ENCODE measurements around the gene CPT1B. TPM values are rescaled to one million over a fixed set of nuclear protein-coding genes. Genes with fewer than 3 reads are reported as not detected.
A peak's percentile ranks its signal among the peaks of the same experiment; 100 is the strongest.
"Not testable (repeated sequence)": the region's sequence is repeated elsewhere in the genome, so short reads cannot be mapped to it uniquely, and the experiment has no call there.

Gene CPT1B
- total RNA-seq, 1 experiment from 2014 or later = 24.0 TPM

- H3K27me3 ChIP-seq (ENCODE audit: control insufficient read depth, insufficient read depth, low read length) = peaks cover 9% of the 10 kb centered on the region
- no peaks in the 10 kb centered on the region for H3K36me3 ChIP-seq (replicated peaks; ENCODE audit: control insufficient read depth, insufficient read depth, low read length)
- no peak overlapping the region for H3K4me3 ChIP-seq (ENCODE audit: insufficient read depth, low read depth, low read length)
- peak; percentile 56 for DNase-seq
Observed at GRCh38 chr22:50544746-50545253, 33.4 kb downstream of the CPT1B start.

GRCh38 chr22:50544078-50544745 is 34.0 kb downstream of the CPT1B start:
- Histone ChIP-seq H3K27me3 (ENCODE audit: control insufficient read depth, insufficient read depth, low read length) (peaks cover 9% of the 10 kb centered on the region), H3K4me3 (ENCODE audit: insufficient read depth, low read depth, low read length) (peak overlapping the region; percentile 8; the same call in 1 of the 2 replicates), H3K36me3 (replicated peaks; ENCODE audit: control insufficient read depth, insufficient read depth, low read length) (no peaks in the 10 kb centered on the region)
- peak; percentile 99 for DNase-seq

- Histone ChIP-seq H3K36me3 (replicated peaks; ENCODE audit: control insufficient read depth, insufficient read depth, low read length) (no peaks in the 10 kb centered on the region), H3K27me3 (ENCODE audit: control insufficient read depth, insufficient read depth, low read length) (peaks cover 9% of the 10 kb centered on the region), H3K4me3 (ENCODE audit: insufficient read depth, low read depth, low read length) (no peak overlapping the region)
- no peak for DNase-seq
Observed at GRCh38 chr22:50542416-50542927, 35.8 kb downstream of the CPT1B start.

- not testable (repeated sequence) for DNase-seq; H3K36me3 ChIP-seq (replicated peaks; ENCODE audit: control insufficient read depth, insufficient read depth, low read length); H3K27me3 ChIP-seq (ENCODE audit: control insufficient read depth, insufficient read depth, low read length); H3K4me3 ChIP-seq (ENCODE audit: insufficient read depth, low read depth, low read length)
Observed at GRCh38 chr22:50541667-50542026, 36.6 kb downstream of the CPT1B start.

GRCh38 chr22:50540381-50540780 is 37.8 kb downstream of the CPT1B start:
- peaks cover 9% of the 10 kb centered on the region for H3K27me3 ChIP-seq (ENCODE audit: control insufficient read depth, insufficient read depth, low read length)
- DNase-seq = no peak

GRCh38 chr22:50537765-50538164 is 40.5 kb downstream of the CPT1B start:
- Histone ChIP-seq H3K36me3 (replicated peaks; ENCODE audit: control insufficient read depth, insufficient read depth, low read length) (no peaks in the 10 kb centered on the region), H3K27me3 (ENCODE audit: control insufficient read depth, insufficient read depth, low read length) (peaks cover 5% of the 10 kb centered on the region), H3K4me3 (ENCODE audit: insufficient read depth, low read depth, low read length) (no peak overlapping the region)
- peak; percentile 52 for DNase-seq

More at GRCh38 chr22:50540381-50540780, 37.8 kb downstream of the CPT1B start:
- Histone ChIP-seq H3K36me3 (replicated peaks; ENCODE audit: control insufficient read depth, insufficient read depth, low read length) (no peaks in the 10 kb centered on the region), H3K4me3 (ENCODE audit: insufficient read depth, low read depth, low read length) (no peak overlapping the region)

GRCh38 chr22:50536226-50536625 is 42.0 kb downstream of the CPT1B start:
- Histone ChIP-seq H3K4me3 (ENCODE audit: insufficient read depth, low read depth, low read length) (no peak overlapping the region), H3K36me3 (replicated peaks; ENCODE audit: control insufficient read depth, insufficient read depth, low read length) (no peaks in the 10 kb centered on the region), H3K27me3 (ENCODE audit: control insufficient read depth, insufficient read depth, low read length) (peaks cover 19% of the 10 kb centered on the region)
- DNase-seq = no peak

- Histone ChIP-seq H3K4me3 (ENCODE audit: insufficient read depth, low read depth, low read length) (no peak overlapping the region), H3K27me3 (ENCODE audit: control insufficient read depth, insufficient read depth, low read length) (peaks cover 30% of the 10 kb centered on the region), H3K36me3 (replicated peaks; ENCODE audit: control insufficient read depth, insufficient read depth, low read length) (no peaks in the 10 kb centered on the region)
- no peak for DNase-seq
Observed at GRCh38 chr22:50535113-50535512, 43.1 kb downstream of the CPT1B start.

- peak; percentile 4 for DNase-seq
- H3K27me3 ChIP-seq (ENCODE audit: control insufficient read depth, insufficient read depth, low read length) = peaks cover 41% of the 10 kb centered on the region
- not testable (repeated sequence) for H3K36me3 ChIP-seq (replicated peaks; ENCODE audit: control insufficient read depth, insufficient read depth, low read length); H3K4me3 ChIP-seq (ENCODE audit: insufficient read depth, low read depth, low read length)
Observed at GRCh38 chr22:50533856-50534711, 44.1 kb downstream of the CPT1B start.

- H3K27me3 ChIP-seq (ENCODE audit: control insufficient read depth, insufficient read depth, low read length) = peaks cover 50% of the 10 kb centered on the region
- no peaks in the 10 kb centered on the region for H3K36me3 ChIP-seq (replicated peaks; ENCODE audit: control insufficient read depth, insufficient read depth, low read length)
- no peak for DNase-seq
- H3K4me3 ChIP-seq (ENCODE audit: insufficient read depth, low read depth, low read length) = no peak overlapping the region
Observed at GRCh38 chr22:50532824-50533796, 45.1 kb downstream of the CPT1B start.

- H3K27me3 ChIP-seq (ENCODE audit: control insufficient read depth, insufficient read depth, low read length) = peaks cover 58% of the 10 kb centered on the region
- DNase-seq = peak; percentile 92
- peak overlapping the region; percentile 50 for H3K4me3 ChIP-seq (ENCODE audit: insufficient read depth, low read depth, low read length)
- H3K36me3 ChIP-seq (replicated peaks; ENCODE audit: control insufficient read depth, insufficient read depth, low read length) = no peaks in the 10 kb centered on the region
Observed at GRCh38 chr22:50531962-50532674, 46.1 kb downstream of the CPT1B start.

GRCh38 chr22:50531546-50531961 is 46.7 kb downstream of the CPT1B start:
- DNase-seq = peak; percentile 88
- H3K36me3 ChIP-seq (replicated peaks; ENCODE audit: control insufficient read depth, insufficient read depth, low read length) = no peaks in the 10 kb centered on the region
- H3K4me3 ChIP-seq (ENCODE audit: insufficient read depth, low read depth, low read length) = peak overlapping the region; percentile 50
- peaks cover 62% of the 10 kb centered on the region for H3K27me3 ChIP-seq (ENCODE audit: control insufficient read depth, insufficient read depth, low read length)

GRCh38 chr22:50530877-50531545 is 47.2 kb downstream of the CPT1B start:
- H3K4me3 ChIP-seq (ENCODE audit: insufficient read depth, low read depth, low read length) = peak overlapping the region; percentile 50
- no peaks in the 10 kb centered on the region for H3K36me3 ChIP-seq (replicated peaks; ENCODE audit: control insufficient read depth, insufficient read depth, low read length)
- peaks cover 64% of the 10 kb centered on the region for H3K27me3 ChIP-seq (ENCODE audit: control insufficient read depth, insufficient read depth, low read length)
- peak; percentile 94 for DNase-seq
